Heart left ventricle (tissue), 16 donors: ENCODE measurements around the gene TLCD1. TPM values are rescaled to one million over a fixed set of nuclear protein-coding genes. Genes with fewer than 3 reads are reported as not detected.

Experiments used
- ATAC-seq, 4 donors: fragments of 200-7000 bp; cut with Tn5 transposase; one replicate each; pipeline ENCODE4 v1.9.1; 2020 to 2022; ENCODE audit warnings: moderate library complexity in 4 of 4, mild to moderate bottlenecking in 3 of 4, moderate number of reproducible peaks in 1 of 4
- DNase-seq, 5 donors: peaks; one replicate each; pipeline ENCODE4 v3.0.0-alpha.2; 2020
- H3K27ac ChIP-seq, 12 donors: fragments of 200-600 bp; sonication (generic) in 4 of 12; one replicate each; pipeline versions ENCODE4 v1.5.0 to v1.8.0; 2016 to 2022; ENCODE audit warnings: mild to moderate bottlenecking in 2 of 12
- H3K27me3 ChIP-seq, 9 donors: fragments of 200-600 bp; sonication (generic) in 2 of 9; one replicate each; pipeline versions ENCODE4 v1.5.1 to v1.8.0; 2016 to 2022; ENCODE audit warnings: mild to moderate bottlenecking in 3 of 9
- H3K36me3 ChIP-seq, 9 donors: fragments of 200-600 bp; sonication (generic) in 2 of 9; one replicate each; pipeline versions ENCODE4 v1.5.0 to v1.8.0; 2018 to 2022; ENCODE audit warnings: mild to moderate bottlenecking in 2 of 9
- H3K4me1 ChIP-seq, 12 donors: fragments of 200-600 bp; sonication (generic) in 4 of 12; one replicate each; pipeline versions ENCODE4 v1.5.0 to v1.8.0; 2016 to 2022; ENCODE audit warnings: mild to moderate bottlenecking in 3 of 12
- H3K4me3 ChIP-seq, 12 donors: fragments of 200-600 bp; sonication (generic) in 4 of 12; one replicate each; pipeline versions ENCODE4 v1.5.0 to v1.8.0; 2017 to 2022; ENCODE audit warnings: mild to moderate bottlenecking in 9 of 12, moderate library complexity in 4 of 12
- H3K9me3 ChIP-seq, 12 donors: fragments of 200-600 bp; sonication (generic) in 4 of 12; one replicate each; pipeline versions ENCODE4 v1.5.0 to v1.8.0; 2016 to 2022; ENCODE audit warnings: mild to moderate bottlenecking in 1 of 12
- CTCF ChIP-seq, 12 donors: fragments of 200-600 bp; sonication (generic) in 4 of 12; IDR thresholded peaks; one replicate each; pipeline versions ENCODE4 v1.5.0 to v1.8.0; 2018 to 2022; ENCODE audit warnings: antibody characterized with exemption in 12 of 12, mild to moderate bottlenecking in 5 of 12
- POLR2A ChIP-seq, 2 donors: fragments of 450-650 bp; IDR thresholded peaks; one replicate each; pipeline ENCODE4 v1.6.1; 2017; ENCODE audit warnings: antibody characterized with exemption in 2 of 2, mild to moderate bottlenecking in 2 of 2, moderate library complexity in 2 of 2
- WGBS, 4 donors: extraction: QIAGEN DNeasy Blood & Tissue Kit in 2 of 4; methylation state at CpG; one replicate each; pipeline versions ENCODE4 v1.1.5 to v1.1.7; 2013 to 2018; 5-methylcytosine and 5-hydroxymethylcytosine counted together
- intact Hi-C, 10 donors: fragments of 100-400 bp; cut with DNase I; formaldehyde crosslinking; loops; one replicate each; pipeline versions ENCODE4 v1.11.1 to v1.14.2; 2022
- polyA plus RNA-seq, 2 donors: library from polyadenylated mRNA; stranded (reverse); fragments of 200-250 nt; gene quantifications; one replicate each; pipeline ENCODE4 v1.2.3, GENCODE V29; 2013
- total RNA-seq, 9 donors: library from RNA; depleted of rRNA in 2 of 9; stranded (reverse); fragments of >200 nt in 2 of 9; fragmentation: NEBNext Ultra II Directional in 3 of 9; extraction: Animal tissue kit (Norgen Biotek cat#: 25700) in 3 of 9; gene quantifications; one replicate each; pipeline versions ENCODE4 v1.1.0 to v1.2.4, GENCODE V29; 2016 to 2023
- donor health status: ischemic (EF 13 %, LVEDD 7.1; RV severe dilation, severe dysfunction).
- donor health status: healthy with polysubstance abuse.
- donor health status: DM: no; HTN: yes; CAD: no.
- donor health status: DM: no; HTN: no; CAD: no.
- donor health status: ischemic (EF 25% LVEDD 6.9; RV normal size, moderate dysfunction).
- donor health status: ischemic (EF 25% LVEDD 5.7; RV mildly dilated, moderate dysfunction).
- donor health status: healthy.
- donor health status: DM: yes; HTN: yes; CAD: no.
- donor health status: ischemic (EF 35%, LVEDD 5.7; RV mildly dilated, moderate dysfunction).
- donor health status: nonischemic (EF 11% LVEDD 7.7; RV severe dilation, severe dysfunction).
- donor health status: DM: yes; HTN: yes; CAD: no.
- donor health status: PGD.
- donor health status: ischemic (EF 29% LVEDD 5.4; RV normal size, mild dysfunction).
- donor health status: nonischemic (EF 23%, LVEDD 6.1; RV moderate dilation, normal function).

The TLCD1 gene
- total and polyA plus RNA-seq, 11 donors, result 0.52 to 11.7 (median 1.8) TPM

GRCh38 chr17:28740406-28741357, 14.6 kb upstream of the TLCD1 start:
- Histone ChIP-seq H3K36me3 (no peaks in the 10 kb centered on the region), H3K9me3 (no peaks in the 10 kb centered on the region), H3K4me3 (no peak overlapping the region), H3K4me1 (peaks cover 0 to 38% (median 21%) of the 10 kb centered on the region in 12 donors), H3K27ac (no peak overlapping the region), H3K27me3 (no peaks in the 10 kb centered on the region)
- 85 to 89% (median 87%) methylated on average over 6 to 10 of the region's 10 CpGs for WGBS, 4 donors
- DNase-seq (peak in 1 of 5 donors; percentile 19), ATAC-seq (no peak)
- TF ChIP-seq CTCF (IDR thresholded peaks at IDR 0.05), result no peak
- no peak for TF ChIP-seq POLR2A (IDR thresholded peaks at IDR 0.05)
- intact Hi-C loops, result no loop called here

GRCh38 chr17:28738680-28739384, 12.8 kb upstream of the TLCD1 start:
- H3K4me3 ChIP-seq, result no peak overlapping the region
- whole genome bisulfite sequencing, 4 donors, result 88 to 92% (median 90%) methylated on average over 9 to 10 of the region's 10 CpGs
- ATAC-seq (no peak), DNase-seq (peak in 1 of 5 donors; percentile 7)
- intact Hi-C loops, result no loop called here
- H3K27ac ChIP-seq, result no peak overlapping the region
- no peaks in the 10 kb centered on the region for H3K9me3 ChIP-seq
- no peaks in the 10 kb centered on the region for H3K27me3 ChIP-seq
- H3K4me1 ChIP-seq, result peaks cover 0 to 21% (median 7%) of the 10 kb centered on the region in 12 donors
- TF ChIP-seq CTCF (IDR thresholded peaks at IDR 0.05) (no peak), POLR2A (IDR thresholded peaks at IDR 0.05) (no peak)
- H3K36me3 ChIP-seq, result no peaks in the 10 kb centered on the region

GRCh38 chr17:28737770-28738679, 12.0 kb upstream of the TLCD1 start:
- TF ChIP-seq CTCF (IDR thresholded peaks at IDR 0.05), result no peak
- no peak for TF ChIP-seq POLR2A (IDR thresholded peaks at IDR 0.05)
- H3K9me3 ChIP-seq, result no peaks in the 10 kb centered on the region
- WGBS, 4 donors, result 87 to 89% (median 88%) methylated on average over 14 to 22 of the region's 22 CpGs
- DNase-seq, result peak in 1 of 5 donors; percentile 23
- no peak overlapping the region for H3K4me3 ChIP-seq
- H3K36me3 ChIP-seq, result no peaks in the 10 kb centered on the region
- intact Hi-C loops, result no loop called here
- no peaks in the 10 kb centered on the region for H3K27me3 ChIP-seq
- ATAC-seq, result no peak
- H3K4me1 ChIP-seq, result peaks cover 0 to 15% (median 2%) of the 10 kb centered on the region in 12 donors
- no peak overlapping the region for H3K27ac ChIP-seq
